Hepatocyte (in vitro differentiated cells): Measurements from ENCODE around the gene STK33. TPM values are rescaled to one million over a fixed set of nuclear protein-coding genes. Genes with fewer than 3 reads are reported as not detected.

ENCODE experiments used
- DNase-seq: peaks from one replicate; pipeline ENCODE4 v3.0.0-alpha.2; 2016; ENCODE audit warnings: low spot score
- H2AFZ ChIP-seq: fragments of 200-600 bp; sonication (generic); 2 replicates; pipeline ENCODE4 v1.6.0; 2016; ENCODE audit warnings: antibody characterized with exemption, mild to moderate bottlenecking
- H3K27ac ChIP-seq: fragments of 200-600 bp; sonication (generic); 2 replicates; pipeline ENCODE4 v1.5.1; 2016; ENCODE audit warnings: mild to moderate bottlenecking
- H3K27me3 ChIP-seq: fragments of 200-600 bp; sonication (generic); 2 replicates; pipeline ENCODE4 v1.6.1; 2016
- H3K36me3 ChIP-seq: fragments of 200-600 bp; sonication (generic); replicated peaks from 2 replicates; pipeline ENCODE4 v1.5.1; 2016; ENCODE audit warnings: low read depth; ENCODE audit not compliant: insufficient read depth
- H3K4me1 ChIP-seq: fragments of 200-600 bp; sonication (generic); 2 replicates; pipeline ENCODE4 v1.5.1; 2016; ENCODE audit warnings: mild to moderate bottlenecking, moderate library complexity; ENCODE audit not compliant: insufficient read depth
- H3K4me2 ChIP-seq: fragments of 200-600 bp; sonication (generic); 2 replicates; pipeline ENCODE4 v1.6.0; 2016
- H3K4me3 ChIP-seq: fragments of 200-600 bp; sonication (generic); 2 replicates; pipeline ENCODE4 v1.5.1; 2016; ENCODE audit warnings: mild to moderate bottlenecking
- H3K79me2 ChIP-seq: fragments of 200-600 bp; sonication (generic); 2 replicates; pipeline ENCODE4 v1.6.0; 2017; ENCODE audit warnings: mild to moderate bottlenecking
- H3K9me2 ChIP-seq: fragments of 200-600 bp; sonication (generic); replicated peaks from 2 replicates; pipeline ENCODE4 v1.6.0; 2017; ENCODE audit warnings: mild to moderate bottlenecking; ENCODE audit not compliant: insufficient read depth
- H3K9me3 ChIP-seq: fragments of 200-600 bp; sonication (generic); 2 replicates; pipeline ENCODE4 v1.5.1; 2016; ENCODE audit warnings: low read depth, mild to moderate bottlenecking
- H4K20me1 ChIP-seq: fragments of 200-600 bp; sonication (generic); 2 replicates; pipeline ENCODE4 v1.6.0; 2016; ENCODE audit warnings: mild to moderate bottlenecking; ENCODE audit not compliant: insufficient read depth, poor library complexity, severe bottlenecking
- CTCF ChIP-seq: fragments of 200-600 bp; sonication (generic); IDR thresholded peaks from 2 replicates; pipeline ENCODE4 v1.5.1; 2016; ENCODE audit warnings: antibody characterized with exemption, mild to moderate bottlenecking; ENCODE audit not compliant: poor library complexity
- EZH2 ChIP-seq: fragments of 200-600 bp; sonication (generic); IDR thresholded peaks from 2 replicates; pipeline ENCODE4 v1.6.1; 2016; ENCODE audit warnings: antibody characterized with exemption, mild to moderate bottlenecking, borderline replicate concordance
- EZH2phosphoT487 ChIP-seq: fragments of 200-600 bp; sonication (generic); IDR thresholded peaks from one replicate; pipeline ENCODE4 v1.6.1; 2018; ENCODE audit warnings: antibody characterized with exemption, mild to moderate bottlenecking, low read depth, moderate library complexity; ENCODE audit not compliant: unreplicated experiment, severe bottlenecking
- WGBS: methylation state at CpG from one replicate; pipeline ENCODE4 v1.1.6; 2016; ENCODE audit warnings: low lambda C conversion rate; ENCODE audit errors: missing lambda C conversion rate; 5-methylcytosine and 5-hydroxymethylcytosine counted together
- polyA plus RNA-seq: library from polyadenylated mRNA; unstranded; fragments of >200 nt; fragmentation: Nextera tagmentation; extraction: Ambion mirVana; gene quantifications from 2 replicates; pipeline ENCODE4 v1.2.1, GENCODE V29; 2016
- total RNA-seq: library from RNA; depleted of rRNA; stranded (reverse); fragments of >200 nt; gene quantifications from 2 replicates; pipeline ENCODE4 v1.2.3, GENCODE V29; 2014

STK33 gene
- total and polyA plus RNA-seq, 2 experiments from 2014 or later = 3.0 to 12.8 TPM

DNA sequence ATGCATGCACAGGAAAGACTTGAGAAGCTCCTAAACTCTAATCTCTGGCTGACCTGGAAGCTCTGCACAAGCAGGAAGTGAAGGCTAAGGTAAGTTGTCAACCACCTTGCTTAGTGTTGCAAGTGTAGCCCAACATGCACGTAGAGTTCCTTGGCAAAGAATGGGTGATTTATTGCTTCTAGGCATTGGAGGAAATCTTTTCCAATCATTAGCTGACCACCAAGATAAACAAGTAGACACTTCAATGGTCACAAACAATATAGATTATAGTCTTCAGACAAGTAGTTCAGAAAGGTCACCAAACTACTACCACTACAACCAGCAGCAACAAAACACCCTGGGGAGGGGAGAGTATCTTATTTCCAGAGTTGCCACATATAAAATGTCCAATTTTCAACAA lies 105.6 kb downstream of the STK33 start:
- no peaks in the 10 kb centered on the region for H3K27me3 ChIP-seq
- H3K4me3 ChIP-seq = no peak overlapping the region
- H3K4me1 ChIP-seq = no peaks in the 10 kb centered on the region
- H2AFZ ChIP-seq = no peak overlapping the region
- no peak for DNase-seq
- H3K9me2 ChIP-seq = no peaks in the 10 kb centered on the region
- TF ChIP-seq CTCF (no peak), EZH2phosphoT487 (no peak), EZH2 (no peak)
- no peaks in the 10 kb centered on the region for H3K36me3 ChIP-seq
- H3K9me3 ChIP-seq = no peaks in the 10 kb centered on the region
- H3K79me2 ChIP-seq = no peaks in the 10 kb centered on the region
- H4K20me1 ChIP-seq = no peaks in the 10 kb centered on the region
- no peak overlapping the region for H3K27ac ChIP-seq
- H3K4me2 ChIP-seq = no peak overlapping the region
- WGBS = 76% methylated on average over 1 of the region's 1 CpG

DNA sequence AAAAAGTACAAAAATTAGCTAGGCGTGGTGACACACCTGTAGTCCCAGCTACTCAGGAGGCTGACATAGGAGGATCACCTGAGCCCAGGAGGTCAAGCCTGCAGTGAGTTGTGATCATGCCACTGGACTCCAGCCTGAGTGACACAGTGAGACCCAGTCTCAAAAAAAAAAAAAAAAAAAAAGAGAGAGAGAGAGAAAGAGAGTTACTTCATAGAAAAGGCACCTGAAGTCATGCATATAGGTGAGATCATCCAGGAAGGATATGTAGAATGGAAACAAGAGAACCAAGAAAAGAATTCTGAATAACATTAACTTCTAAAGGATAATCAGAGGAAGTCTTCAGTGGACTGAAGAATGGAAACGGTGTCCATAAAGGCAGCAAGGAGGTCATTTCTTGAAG lies 106.8 kb downstream of the STK33 start:
- no peak for TF ChIP-seq EZH2
- TF ChIP-seq EZH2phosphoT487 = no peak
- TF ChIP-seq CTCF = no peak
- H2AFZ ChIP-seq = no peak overlapping the region
- DNase-seq = no peak
- no peak overlapping the region for H3K4me2 ChIP-seq
- H3K36me3 ChIP-seq = no peaks in the 10 kb centered on the region
- no peaks in the 10 kb centered on the region for H3K79me2 ChIP-seq
- H3K27ac ChIP-seq = no peak overlapping the region
- no peaks in the 10 kb centered on the region for H4K20me1 ChIP-seq
- no peak overlapping the region for H3K4me3 ChIP-seq
- H3K4me1 ChIP-seq = no peaks in the 10 kb centered on the region
- no peaks in the 10 kb centered on the region for H3K27me3 ChIP-seq
- no peaks in the 10 kb centered on the region for H3K9me2 ChIP-seq
- WGBS = 92% methylated on average over 2 of the region's 2 CpGs
- no peaks in the 10 kb centered on the region for H3K9me3 ChIP-seq

- Histone ChIP-seq H3K36me3 (no peaks in the 10 kb centered on the region), H3K4me3 (no peak overlapping the region), H3K79me2 (no peaks in the 10 kb centered on the region), H3K9me2 (no peaks in the 10 kb centered on the region), H2AFZ (no peak overlapping the region), H3K27ac (no peak overlapping the region), H3K9me3 (no peaks in the 10 kb centered on the region), H3K4me1 (no peaks in the 10 kb centered on the region), H3K4me2 (no peak overlapping the region), H4K20me1 (no peaks in the 10 kb centered on the region), H3K27me3 (no peaks in the 10 kb centered on the region)
- no peak for TF ChIP-seq CTCF
- TF ChIP-seq EZH2 = no peak
- no peak for TF ChIP-seq EZH2phosphoT487
- DNase-seq = no peak
- WGBS = 84% methylated on average over 3 of the region's 3 CpGs
Observed at GRCh38 chr11:8484251-8484650, 109.8 kb downstream of the STK33 start.

GRCh38 chr11:8480858-8481257 lies 113.2 kb downstream of the STK33 start:
- Histone ChIP-seq H3K4me1 (no peaks in the 10 kb centered on the region), H3K79me2 (no peaks in the 10 kb centered on the region), H3K9me2 (no peaks in the 10 kb centered on the region), H4K20me1 (no peaks in the 10 kb centered on the region), H3K9me3 (no peaks in the 10 kb centered on the region), H3K4me2 (no peak overlapping the region), H3K4me3 (no peak overlapping the region), H3K36me3 (no peaks in the 10 kb centered on the region), H2AFZ (no peak overlapping the region), H3K27ac (no peak overlapping the region), H3K27me3 (no peaks in the 10 kb centered on the region)
- 77% methylated on average over 3 of the region's 3 CpGs for WGBS
- no peak for DNase-seq
- no peak for TF ChIP-seq EZH2phosphoT487
- no peak for TF ChIP-seq EZH2
- TF ChIP-seq CTCF = no peak
